Thyroid gland (tissue), 4 donors: ENCODE results near the gene HS6ST1. TPM values are rescaled to one million over a fixed set of nuclear protein-coding genes. Genes with fewer than 3 reads are reported as not detected.

ENCODE experiments used
- DNase-seq, 2 donors: peaks; one replicate each; pipeline ENCODE4 v3.0.0-alpha.2; 2019
- H3K27ac ChIP-seq, 3 donors: fragments of 200-600 bp; sonication (generic); 1 replicate in 2 of 3; 2 replicates in 1 of 3; pipeline ENCODE4 v1.5.1; 2016 to 2019; ENCODE audit warnings: mild to moderate bottlenecking in 1 of 3, moderate library complexity in 1 of 3
- H3K27me3 ChIP-seq: fragments of 200-600 bp; sonication (generic); one replicate; pipeline ENCODE4 v1.5.1; 2019
- H3K36me3 ChIP-seq, 2 donors: fragments of 200-600 bp; sonication (generic); one replicate each; pipeline ENCODE4 v1.5.1; 2016 to 2019
- H3K4me1 ChIP-seq, 2 donors: fragments of 200-600 bp; sonication (generic); one replicate each; pipeline ENCODE4 v1.5.1; 2017 to 2019
- H3K4me3 ChIP-seq, 3 donors: fragments of 200-600 bp; sonication (generic); replicated peaks in 1 of 3; 1 replicate in 2 of 3; 2 replicates in 1 of 3; pipeline ENCODE4 v1.5.1; 2016; ENCODE audit warnings: mild to moderate bottlenecking in 1 of 3
- H3K9me3 ChIP-seq: fragments of 200-600 bp; sonication (generic); one replicate; pipeline ENCODE4 v1.5.1; 2017
- CTCF ChIP-seq, 6 experiments: fragments of 200-600 bp in 3 of 6; fragments of 450-650 bp in 3 of 6; sonication (generic) in 3 of 6; IDR thresholded peaks; one replicate each; pipeline ENCODE4 v1.5.1; 2016 to 2019; ENCODE audit warnings: antibody characterized with exemption in 6 of 6, mild to moderate bottlenecking in 2 of 6, inconsistent platforms in 1 of 6, moderate library complexity in 1 of 6
- POLR2A ChIP-seq, 2 donors: fragments of 450-650 bp; IDR thresholded peaks; one replicate each; pipeline ENCODE4 v1.6.1; 2017; ENCODE audit warnings: antibody characterized with exemption in 2 of 2, mild to moderate bottlenecking in 2 of 2, moderate library complexity in 1 of 2
- WGBS, 2 donors: methylation state at CpG; one replicate each; pipeline ENCODE4 v1.1.5; 2017; 5-methylcytosine and 5-hydroxymethylcytosine counted together
- intact Hi-C: fragments of 100-400 bp; cut with DNase I; formaldehyde crosslinking; loops from one replicate; pipeline ENCODE4 v1.15.1; 2023
- total RNA-seq, 4 donors: library from RNA; depleted of rRNA; stranded (reverse); fragments of >200 nt; gene quantifications; one replicate each; pipeline ENCODE4 v1.2.3, GENCODE V29; 2016

Gene HS6ST1
- total RNA-seq, 4 donors from 2014 or later: 27.1 to 35.6 (median 32.5) TPM

- DNase-seq: peak; percentile 98 to 99
- peak in 1 of 2 donors; percentile 8 for TF ChIP-seq POLR2A (IDR thresholded peaks at IDR 0.05)
- TF ChIP-seq CTCF (IDR thresholded peaks at IDR 0.05): no peak
- H3K36me3 ChIP-seq: no peaks in the 10 kb centered on the region
- H3K27ac ChIP-seq: peak overlapping the region; percentile 56 to 82 (median 77)
- H3K4me1 ChIP-seq: peaks cover 21 to 30% of the 10 kb centered on the region in 2 donors
- WGBS, 2 donors: 19 to 23% methylated on average over 16 of the region's 16 CpGs
- no peak overlapping the region for H3K4me3 ChIP-seq
- H3K27me3 ChIP-seq: no peaks in the 10 kb centered on the region
- H3K9me3 ChIP-seq: no peaks in the 10 kb centered on the region
- intact Hi-C loops: no loop called here
Measured at GRCh38 chr2:128347701-128348539, 29.3 kb upstream of the HS6ST1 start.

- TF ChIP-seq CTCF (IDR thresholded peaks at IDR 0.05): no peak
- no peak for TF ChIP-seq POLR2A (IDR thresholded peaks at IDR 0.05)
- Histone ChIP-seq H3K9me3 (no peaks in the 10 kb centered on the region), H3K4me1 (peaks cover 21 to 30% of the 10 kb centered on the region in 2 donors), H3K27me3 (no peaks in the 10 kb centered on the region), H3K4me3 (no peak overlapping the region), H3K27ac (peak overlapping the region; percentile 56 to 82 (median 77)), H3K36me3 (no peaks in the 10 kb centered on the region)
- no peak for DNase-seq
- WGBS, 2 donors: 93 to 97% methylated on average over 12 to 14 of the region's 14 CpGs
- intact Hi-C loops: no loop called here
Measured at GRCh38 chr2:128347171-128347558, 28.5 kb upstream of the HS6ST1 start.

- H3K9me3 ChIP-seq: no peaks in the 10 kb centered on the region
- peaks cover 21 to 30% of the 10 kb centered on the region in 2 donors for H3K4me1 ChIP-seq
- TF ChIP-seq CTCF (IDR thresholded peaks at IDR 0.05): no peak
- TF ChIP-seq POLR2A (IDR thresholded peaks at IDR 0.05): no peak
- H3K36me3 ChIP-seq: no peaks in the 10 kb centered on the region
- H3K27ac ChIP-seq: peak overlapping the region; percentile 56 to 82 (median 77)
- intact Hi-C loops: no loop called here
- H3K27me3 ChIP-seq: no peaks in the 10 kb centered on the region
- no peak overlapping the region for H3K4me3 ChIP-seq
- 90 to 92% methylated on average over 44 to 53 of the region's 53 CpGs for WGBS, 2 donors
- no peak for DNase-seq
Measured at GRCh38 chr2:128346291-128347170, 27.9 kb upstream of the HS6ST1 start.

GRCh38 chr2:128345436-128346165 lies 26.9 kb upstream of the HS6ST1 start:
- 83 to 88% methylated on average over 36 to 38 of the region's 43 CpGs for WGBS, 2 donors
- Histone ChIP-seq H3K36me3 (no peaks in the 10 kb centered on the region), H3K4me1 (peaks cover 21 to 30% of the 10 kb centered on the region in 2 donors), H3K4me3 (no peak overlapping the region), H3K27ac (no peak overlapping the region), H3K9me3 (no peaks in the 10 kb centered on the region), H3K27me3 (no peaks in the 10 kb centered on the region)
- no peak for DNase-seq
- intact Hi-C loops: no loop called here
- TF ChIP-seq CTCF (IDR thresholded peaks at IDR 0.05) (no peak), POLR2A (IDR thresholded peaks at IDR 0.05) (no peak)
